ENCODE results near the gene NEDD9.

- no peak for TF ChIP-seq EZH2 (IDR thresholded peaks at IDR 0.05; ENCODE audit: borderline replicate concordance, insufficient read depth, low read depth, low read length, poor library complexity, severe bottlenecking)
- TF ChIP-seq CTCF (IDR thresholded peaks at IDR 0.05) = no peak
Observed at GRCh38 chr6:11207199-11207968, 25.1 kb downstream of the NEDD9 start.

Measured in B cell (primary cell).